ENCODE results near the gene PLCD1.
"Not testable (repeated sequence)": the region's sequence is repeated elsewhere in the genome, so short reads cannot be mapped to it uniquely, and the experiment has no call there.

Gene PLCD1

GRCh38 chr3:38029400-38030125 is at the start of gene PLCD1:
PLCD1 (minus strand) TSS chr3:38029642; CDS start chr3:38029539, 103 bp downstream.
- Mint-ChIP-seq H3K27me3 (peaks cover 28 to 53% of the 10 kb centered on the region in 2 donors), H3K36me3 (peaks cover 0 to 3% of the 10 kb centered on the region in 2 donors), H3K4me1 (peaks cover 15 to 18% of the 10 kb centered on the region in 2 donors), H3K27ac (peak within 1 kb of the TSS; percentile 67), H3K4me3 (peak within 1 kb of the TSS; percentile 64 to 73), H3K9me3 (no peaks in the 10 kb centered on the region)
- ATAC-seq (replicated peaks) (no peak), DNase-seq (no peak)

DNA sequence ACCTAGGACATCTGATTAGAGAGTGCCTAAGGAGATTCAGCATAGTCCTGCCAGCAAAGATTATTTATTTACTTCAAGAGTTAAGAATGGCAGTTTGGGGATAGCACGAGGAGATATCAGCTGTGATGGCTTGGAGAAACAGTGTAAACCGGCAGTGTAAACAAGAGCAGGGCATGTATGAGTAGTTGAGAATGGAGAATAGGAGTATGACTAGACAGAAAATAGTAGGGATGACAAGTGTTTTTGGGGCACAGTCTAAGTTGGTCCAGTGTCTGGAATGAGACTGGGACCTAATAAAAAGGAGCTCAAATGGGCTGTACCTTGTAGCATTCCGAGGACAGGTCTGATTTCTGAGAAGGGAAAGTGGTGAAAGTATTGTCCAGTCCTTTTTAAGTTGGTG is 47.6 kb upstream of the PLCD1 start:
- H3K27me3 Mint-ChIP-seq; H3K27ac Mint-ChIP-seq; DNase-seq; H3K4me3 Mint-ChIP-seq; H3K36me3 Mint-ChIP-seq; H3K4me1 Mint-ChIP-seq; ATAC-seq (replicated peaks); H3K9me3 Mint-ChIP-seq: not testable (repeated sequence)

DNA sequence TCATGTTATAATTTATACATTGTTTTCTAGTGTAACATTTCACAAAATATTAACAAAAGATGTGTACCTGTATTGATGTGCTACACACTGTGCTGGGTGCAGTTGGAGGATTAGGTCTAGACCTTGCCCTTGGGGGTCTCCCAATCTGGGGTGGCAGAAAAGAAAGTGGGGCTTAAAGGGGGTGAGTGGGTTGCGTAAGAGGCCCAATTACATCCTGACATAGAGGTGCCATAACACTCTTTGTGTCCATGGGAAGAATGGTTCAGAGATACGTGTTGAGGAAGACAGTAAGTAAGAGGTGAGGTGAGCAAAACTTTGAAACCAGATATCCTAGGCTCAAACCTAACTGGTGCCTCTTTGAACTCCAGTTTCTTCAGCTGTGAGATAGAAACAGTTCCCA is 40.6 kb upstream of the PLCD1 start:
- Mint-ChIP-seq H3K27ac (no peak overlapping the region), H3K27me3 (peaks cover 4% of the 10 kb centered on the region in 2 donors), H3K9me3 (no peaks in the 10 kb centered on the region), H3K4me3 (no peak overlapping the region), H3K4me1 (no peaks in the 10 kb centered on the region), H3K36me3 (no peaks in the 10 kb centered on the region)
- no peak for ATAC-seq (replicated peaks)
- DNase-seq, result no peak

- DNase-seq (no peak), ATAC-seq (replicated peaks) (no peak)
- H3K4me3 Mint-ChIP-seq, result no peak overlapping the region
Observed at GRCh38 chr3:38067508-38068233, 38.2 kb upstream of the PLCD1 start.

GRCh38 chr3:38064453-38064852 is 35.0 kb upstream of the PLCD1 start:
- H3K36me3 Mint-ChIP-seq; H3K4me3 Mint-ChIP-seq; H3K9me3 Mint-ChIP-seq; H3K27ac Mint-ChIP-seq; DNase-seq; H3K4me1 Mint-ChIP-seq; ATAC-seq (replicated peaks): not testable (repeated sequence)
- peaks cover 11 to 22% of the 10 kb centered on the region in 2 donors for H3K27me3 Mint-ChIP-seq

More at GRCh38 chr3:38067508-38068233, 38.2 kb upstream of the PLCD1 start:
- H3K27ac Mint-ChIP-seq, result no peak overlapping the region
- H3K27me3 Mint-ChIP-seq, result peaks cover 0 to 6% of the 10 kb centered on the region in 2 donors
- no peaks in the 10 kb centered on the region for H3K36me3 Mint-ChIP-seq
- H3K4me1 Mint-ChIP-seq, result no peaks in the 10 kb centered on the region
- no peaks in the 10 kb centered on the region for H3K9me3 Mint-ChIP-seq

GRCh38 chr3:38062809-38063208 is 33.4 kb upstream of the PLCD1 start:
- no peak overlapping the region for H3K27ac Mint-ChIP-seq
- no peak for ATAC-seq (replicated peaks)
- no peaks in the 10 kb centered on the region for H3K36me3 Mint-ChIP-seq
- peaks cover 11 to 22% of the 10 kb centered on the region in 2 donors for H3K27me3 Mint-ChIP-seq
- no peaks in the 10 kb centered on the region for H3K9me3 Mint-ChIP-seq
- no peak for DNase-seq
- no peak overlapping the region for H3K4me3 Mint-ChIP-seq
- no peaks in the 10 kb centered on the region for H3K4me1 Mint-ChIP-seq

GRCh38 chr3:38059591-38059990 is 30.1 kb upstream of the PLCD1 start:
- no peak overlapping the region for H3K27ac Mint-ChIP-seq
- ATAC-seq (replicated peaks), result no peak

GRCh38 chr3:38059148-38059547 is 29.7 kb upstream of the PLCD1 start:
- Mint-ChIP-seq H3K4me1 (peaks cover 0 to 4% of the 10 kb centered on the region in 2 donors), H3K27ac (no peak overlapping the region), H3K4me3 (no peak overlapping the region), H3K9me3 (no peaks in the 10 kb centered on the region), H3K27me3 (peaks cover 16 to 22% of the 10 kb centered on the region in 2 donors), H3K36me3 (no peaks in the 10 kb centered on the region)
- DNase-seq (no peak), ATAC-seq (replicated peaks) (no peak)

More at GRCh38 chr3:38059591-38059990, 30.1 kb upstream of the PLCD1 start:
- Mint-ChIP-seq H3K4me3 (no peak overlapping the region), H3K27me3 (peaks cover 16 to 22% of the 10 kb centered on the region in 2 donors), H3K9me3 (no peaks in the 10 kb centered on the region), H3K4me1 (peaks cover 0 to 4% of the 10 kb centered on the region in 2 donors), H3K36me3 (no peaks in the 10 kb centered on the region)
- no peak for DNase-seq

GRCh38 chr3:38054499-38055001 is 25.1 kb upstream of the PLCD1 start:
- Mint-ChIP-seq H3K27me3 (peaks cover 7 to 13% of the 10 kb centered on the region in 2 donors), H3K36me3 (no peaks in the 10 kb centered on the region), H3K4me3 (no peak overlapping the region), H3K9me3 (no peaks in the 10 kb centered on the region), H3K4me1 (peaks cover 0 to 4% of the 10 kb centered on the region in 2 donors), H3K27ac (no peak overlapping the region)
- no peak for ATAC-seq (replicated peaks)
- DNase-seq, result no peak

DNA sequence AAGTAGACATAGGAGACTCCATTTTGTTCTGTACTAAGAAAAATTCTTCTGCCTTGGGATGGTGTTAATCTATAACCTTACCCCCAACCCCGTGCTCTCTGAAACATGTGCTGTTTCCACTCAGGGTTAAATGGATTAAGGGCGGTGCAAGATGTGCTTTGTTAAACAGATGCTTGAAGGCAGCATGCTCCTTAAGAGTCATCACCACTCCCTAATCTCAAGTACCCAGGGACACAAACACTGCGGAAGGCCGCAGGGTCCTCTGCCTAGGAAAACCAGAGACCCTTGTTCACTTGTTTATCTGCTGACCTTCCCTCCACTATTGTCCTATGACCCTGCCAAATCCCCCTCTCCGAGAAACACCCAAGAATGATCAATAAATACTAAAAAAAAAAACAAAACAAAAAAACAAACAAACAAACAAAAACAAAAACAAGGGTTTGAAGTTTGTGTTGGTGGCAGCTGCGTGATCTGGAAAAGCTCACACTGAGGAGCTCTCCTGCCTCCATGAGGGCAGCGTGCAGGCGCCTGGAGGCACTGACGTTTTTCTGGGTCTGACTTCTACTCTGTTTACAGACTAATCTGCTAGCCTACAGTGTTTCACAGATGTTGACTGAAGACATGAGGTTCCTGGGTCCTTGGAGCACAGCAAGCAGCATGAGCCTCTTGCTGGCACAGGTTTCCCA is 24.5 kb upstream of the PLCD1 start:
- H3K27me3 Mint-ChIP-seq, result peaks cover 12 to 13% of the 10 kb centered on the region in 2 donors
- not testable (repeated sequence) for H3K36me3 Mint-ChIP-seq; ATAC-seq (replicated peaks); H3K4me1 Mint-ChIP-seq; H3K27ac Mint-ChIP-seq; DNase-seq; H3K9me3 Mint-ChIP-seq; H3K4me3 Mint-ChIP-seq

DNA sequence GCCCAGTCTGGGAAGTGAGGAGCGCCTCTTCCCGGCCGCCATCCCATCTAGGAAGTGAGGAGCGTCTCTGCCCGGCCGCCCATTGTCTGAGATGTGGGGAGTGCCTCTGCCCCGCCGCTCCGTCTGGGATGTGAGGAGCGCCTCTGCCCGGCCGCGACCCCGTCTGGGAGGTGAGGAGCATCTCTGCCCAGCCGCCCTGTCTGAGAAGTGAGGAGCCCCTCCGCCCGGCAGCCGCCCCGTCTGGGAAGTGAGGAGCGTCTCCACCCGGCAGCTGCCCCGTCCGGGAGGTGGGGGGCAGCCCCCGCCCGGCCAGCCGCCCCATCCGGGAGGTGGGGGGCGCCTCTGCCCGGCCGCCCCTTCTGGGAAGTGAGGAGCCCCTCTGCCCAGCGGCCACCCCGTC is 23.8 kb upstream of the PLCD1 start:
- H3K27me3 Mint-ChIP-seq, result peaks cover 12 to 13% of the 10 kb centered on the region in 2 donors
- H3K4me1 Mint-ChIP-seq, result not testable (repeated sequence)

DNA sequence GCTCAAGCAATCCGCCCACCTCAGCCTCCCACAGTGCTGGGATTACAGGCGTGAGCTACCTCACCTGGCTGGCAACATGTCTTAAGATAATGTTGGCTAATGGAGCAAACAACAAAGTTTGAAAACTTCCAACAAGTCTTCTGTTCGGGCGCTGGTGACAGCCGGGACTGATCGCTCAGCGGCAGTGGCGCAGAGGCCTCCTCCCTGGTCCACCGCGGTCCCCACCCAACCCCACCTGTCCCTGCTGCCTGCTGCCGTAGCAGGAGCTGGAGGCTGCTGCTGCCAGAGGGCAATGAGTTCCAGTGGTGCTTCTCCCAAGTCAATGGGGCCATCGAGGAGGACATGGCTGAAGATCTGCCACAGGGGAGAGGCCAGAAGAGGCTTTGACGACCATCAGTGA is 21.7 kb upstream of the PLCD1 start:
- Mint-ChIP-seq H3K4me1 (peaks cover 0 to 4% of the 10 kb centered on the region in 2 donors), H3K27ac (no peak overlapping the region), H3K4me3 (no peak overlapping the region), H3K27me3 (peaks cover 12 to 13% of the 10 kb centered on the region in 2 donors), H3K9me3 (no peaks in the 10 kb centered on the region), H3K36me3 (no peaks in the 10 kb centered on the region)
- no peak for ATAC-seq (replicated peaks)
- no peak for DNase-seq

More for the DNA sequence above, 23.8 kb upstream of the PLCD1 start:
- ATAC-seq (replicated peaks); H3K36me3 Mint-ChIP-seq; H3K9me3 Mint-ChIP-seq; H3K27ac Mint-ChIP-seq; H3K4me3 Mint-ChIP-seq; DNase-seq: not testable (repeated sequence)

DNA sequence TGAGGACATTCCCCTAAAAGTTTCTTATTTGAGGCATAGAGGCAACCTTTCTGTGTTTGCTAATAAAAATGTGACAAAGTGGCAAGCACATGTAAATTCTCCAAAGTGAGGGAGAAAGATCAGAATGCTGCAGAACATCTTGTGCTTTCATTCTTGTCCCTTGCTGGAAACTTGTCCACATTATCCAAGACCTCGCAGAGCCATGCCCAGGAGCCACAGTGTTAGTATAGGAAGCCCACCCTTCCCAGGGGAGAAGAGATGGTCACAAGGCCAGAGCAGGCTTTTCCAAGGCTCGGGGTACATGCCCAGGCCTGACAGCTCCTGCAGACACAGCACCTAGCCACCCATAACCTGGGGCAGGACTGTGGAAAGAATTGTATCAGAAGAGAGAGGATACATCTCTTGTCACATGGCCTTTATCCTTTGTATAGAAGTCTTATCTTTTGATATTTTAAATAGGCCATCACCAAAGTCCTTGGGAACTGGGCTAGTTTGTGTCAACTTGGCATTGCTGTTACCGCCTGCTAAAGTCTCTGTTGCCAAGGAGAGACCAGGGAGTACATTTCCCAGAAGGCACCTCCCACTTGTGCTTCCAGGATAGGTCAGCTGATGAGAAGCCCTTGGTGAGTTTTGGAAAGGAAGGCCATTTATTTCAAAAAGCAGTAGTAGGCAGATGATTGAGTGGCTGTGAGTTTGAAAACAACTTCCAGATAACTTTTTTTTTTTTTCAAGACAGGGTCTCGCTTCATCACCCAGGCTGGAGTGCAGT is 20.1 kb upstream of the PLCD1 start:
- no peak overlapping the region for H3K4me3 Mint-ChIP-seq
- ATAC-seq (replicated peaks) (no peak), DNase-seq (no peak)
- no peaks in the 10 kb centered on the region for H3K9me3 Mint-ChIP-seq
- H3K27me3 Mint-ChIP-seq, result peaks cover 11 to 16% of the 10 kb centered on the region in 2 donors
- no peaks in the 10 kb centered on the region for H3K36me3 Mint-ChIP-seq
- no peak overlapping the region for H3K27ac Mint-ChIP-seq
- H3K4me1 Mint-ChIP-seq, result no peaks in the 10 kb centered on the region

- H3K27ac Mint-ChIP-seq, result no peak overlapping the region
- no peaks in the 10 kb centered on the region for H3K9me3 Mint-ChIP-seq
- no peak overlapping the region for H3K4me3 Mint-ChIP-seq
Observed at GRCh38 chr3:38047896-38048295, 18.5 kb upstream of the PLCD1 start.

More at GRCh38 chr3:38047896-38048295, 18.5 kb upstream of the PLCD1 start:
- ATAC-seq (replicated peaks), result no peak
- Mint-ChIP-seq H3K4me1 (no peaks in the 10 kb centered on the region), H3K36me3 (no peaks in the 10 kb centered on the region), H3K27me3 (peaks cover 12 to 19% of the 10 kb centered on the region in 2 donors)
- DNase-seq, result no peak
